NB4 (cell line): ENCODE data around the gene SLC38A4.

Experiments
- MYC ChIP-seq: IDR thresholded peaks from 2 replicates; pipeline ENCODE4 v1.6.1; 2011; ENCODE audit warnings: low read depth, low read length
- POLR2A ChIP-seq: IDR thresholded peaks from 2 replicates; pipeline ENCODE4 v1.6.1; 2011; ENCODE audit warnings: mild to moderate bottlenecking; ENCODE audit not compliant: insufficient read length; ENCODE audit errors: extremely low read depth
- TF ChIP-seq, protein P1 (sequence below): IDR thresholded peaks from one replicate; pipeline ENCODE4 v1.5.1; 2012; ENCODE audit warnings: low read depth, low read length

DNA sequence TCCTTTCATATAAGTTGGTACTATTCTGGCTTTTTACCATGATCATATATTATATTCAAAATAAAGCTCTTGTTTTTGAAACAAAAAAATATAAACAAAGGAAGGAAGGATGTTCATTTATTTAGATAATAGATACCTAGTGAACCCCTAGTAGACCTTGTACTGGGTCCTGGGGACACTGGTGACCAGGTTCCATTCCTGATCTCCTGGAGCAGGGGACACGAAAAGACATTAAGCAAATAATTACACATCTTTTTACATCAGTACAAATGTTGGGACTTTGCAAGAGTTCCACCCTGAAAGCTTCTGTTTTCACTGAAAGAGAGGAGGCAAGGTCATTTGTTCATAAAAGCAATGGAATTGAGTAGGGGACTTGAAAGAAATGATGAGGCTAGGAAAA is 49.3 kb upstream of the SLC38A4 start:
- no peak for TF ChIP-seq POLR2A
- TF ChIP-seq, protein P1, sequence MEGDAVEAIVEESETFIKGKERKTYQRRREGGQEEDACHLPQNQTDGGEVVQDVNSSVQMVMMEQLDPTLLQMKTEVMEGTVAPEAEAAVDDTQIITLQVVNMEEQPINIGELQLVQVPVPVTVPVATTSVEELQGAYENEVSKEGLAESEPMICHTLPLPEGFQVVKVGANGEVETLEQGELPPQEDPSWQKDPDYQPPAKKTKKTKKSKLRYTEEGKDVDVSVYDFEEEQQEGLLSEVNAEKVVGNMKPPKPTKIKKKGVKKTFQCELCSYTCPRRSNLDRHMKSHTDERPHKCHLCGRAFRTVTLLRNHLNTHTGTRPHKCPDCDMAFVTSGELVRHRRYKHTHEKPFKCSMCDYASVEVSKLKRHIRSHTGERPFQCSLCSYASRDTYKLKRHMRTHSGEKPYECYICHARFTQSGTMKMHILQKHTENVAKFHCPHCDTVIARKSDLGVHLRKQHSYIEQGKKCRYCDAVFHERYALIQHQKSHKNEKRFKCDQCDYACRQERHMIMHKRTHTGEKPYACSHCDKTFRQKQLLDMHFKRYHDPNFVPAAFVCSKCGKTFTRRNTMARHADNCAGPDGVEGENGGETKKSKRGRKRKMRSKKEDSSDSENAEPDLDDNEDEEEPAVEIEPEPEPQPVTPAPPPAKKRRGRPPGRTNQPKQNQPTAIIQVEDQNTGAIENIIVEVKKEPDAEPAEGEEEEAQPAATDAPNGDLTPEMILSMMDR: no peak
- TF ChIP-seq MYC: no peak
